Neural progenitor cell (in vitro differentiated cells): ENCODE data around the gene SERPINF2. TPM values are rescaled to one million over a fixed set of nuclear protein-coding genes. Genes with fewer than 3 reads are reported as not detected.

Experiments used
- DNase-seq: peaks from one replicate; pipeline ENCODE4 v3.0.0-alpha.2; 2016; ENCODE audit warnings: low spot score
- H2AFZ ChIP-seq: fragments of 200-600 bp; sonication (generic); replicated peaks from 2 replicates; pipeline ENCODE4 v1.6.1; 2016; ENCODE audit warnings: antibody characterized with exemption
- H3F3A ChIP-seq: fragments of 200-600 bp; sonication (generic); 2 replicates; pipeline ENCODE4 v1.6.1; 2016; ENCODE audit warnings: antibody characterized with exemption, low read depth
- H3K27ac ChIP-seq: fragments of 200-600 bp; sonication (generic); 2 replicates; pipeline ENCODE4 v1.5.1; 2016; ENCODE audit warnings: mild to moderate bottlenecking
- H3K27me3 ChIP-seq: fragments of 200-600 bp; sonication (generic); 2 replicates; pipeline ENCODE4 v1.6.1; 2016; ENCODE audit warnings: mild to moderate bottlenecking, moderate library complexity
- H3K36me3 ChIP-seq: fragments of 200-600 bp; sonication (generic); 2 replicates; pipeline ENCODE4 v1.5.1; 2016
- H3K4me1 ChIP-seq: fragments of 200-600 bp; sonication (generic); 2 replicates; pipeline ENCODE4 v1.6.1; 2016; ENCODE audit warnings: mixed run types
- H3K4me2 ChIP-seq: fragments of 200-600 bp; sonication (generic); 2 replicates; pipeline ENCODE4 v1.6.1; 2016
- H3K4me3 ChIP-seq: fragments of 200-600 bp; sonication (generic); 2 replicates; pipeline ENCODE4 v1.5.1; 2016
- H3K79me2 ChIP-seq: fragments of 200-600 bp; sonication (generic); 2 replicates; pipeline ENCODE4 v1.6.1; 2016; ENCODE audit warnings: low read depth
- H3K9ac ChIP-seq: fragments of 200-600 bp; sonication (generic); 2 replicates; pipeline ENCODE4 v1.6.1; 2016
- H3K9me3 ChIP-seq: fragments of 200-600 bp; sonication (generic); 2 replicates; pipeline ENCODE4 v1.5.1; 2016; ENCODE audit warnings: low read depth
- H4K20me1 ChIP-seq: fragments of 200-600 bp; sonication (generic); 2 replicates; pipeline ENCODE4 v1.6.1; 2016; ENCODE audit warnings: low read depth
- H3K27ac Mint-ChIP-seq: 3 replicates; pipeline ENCODE4 v1.8.0; 2021; ENCODE audit warnings: mixed read lengths
- H3K27me3 Mint-ChIP-seq: 2 replicates; pipeline ENCODE4 v1.8.0; 2022; ENCODE audit warnings: low read depth, mild to moderate bottlenecking, inconsistent platforms, moderate library complexity, mixed read lengths; ENCODE audit not compliant: insufficient read depth
- H3K36me3 Mint-ChIP-seq: 3 replicates; pipeline ENCODE4 v1.8.0; 2021; ENCODE audit warnings: mixed read lengths
- H3K4me1 Mint-ChIP-seq: 3 replicates; pipeline ENCODE4 v1.8.0; 2021; ENCODE audit warnings: mixed read lengths
- H3K4me3 Mint-ChIP-seq: 3 replicates; pipeline ENCODE4 v1.8.0; 2021; ENCODE audit warnings: mild to moderate bottlenecking, moderate library complexity, mixed read lengths
- H3K9me3 Mint-ChIP-seq: 3 replicates; pipeline ENCODE4 v1.8.0; 2020; ENCODE audit warnings: mixed read lengths
- CTCF ChIP-seq: fragments of 200-600 bp; sonication (generic); IDR thresholded peaks from 2 replicates; pipeline ENCODE4 v1.5.1; 2017; ENCODE audit warnings: antibody characterized with exemption, mild to moderate bottlenecking
- EZH2 ChIP-seq: fragments of 200-600 bp; sonication (generic); IDR thresholded peaks from 2 replicates; pipeline ENCODE4 v1.6.1; 2017; ENCODE audit warnings: antibody characterized with exemption, mild to moderate bottlenecking, moderate library complexity
- EZH2phosphoT487 ChIP-seq: fragments of 200-600 bp; sonication (generic); IDR thresholded peaks from 2 replicates; pipeline ENCODE4 v1.6.1; 2017; ENCODE audit warnings: antibody characterized with exemption
- total RNA-seq: library from RNA; depleted of rRNA; stranded (reverse); fragments of >200 nt; gene quantifications from 2 replicates; pipeline ENCODE4 v1.2.3, GENCODE V29; 2015; ENCODE audit warnings: low replicate concordance

Gene SERPINF2
- total RNA-seq, 1 donor from 2014 or later: not detected

- H3K36me3 ChIP-seq: no peaks in the 10 kb centered on the region
- Mint-ChIP-seq H3K27ac (peak overlapping the region; percentile 50), H3K27me3 (peaks cover 5% of the 10 kb centered on the region), H3K4me3 (no peak overlapping the region), H3K36me3 (peaks cover 21% of the 10 kb centered on the region), H3K9me3 (no peaks in the 10 kb centered on the region), H3K4me1 (peaks cover 5% of the 10 kb centered on the region)
- DNase-seq: no peak
- H3K4me2 ChIP-seq: no peak overlapping the region
- no peaks in the 10 kb centered on the region for H3K79me2 ChIP-seq
- no peak overlapping the region for H2AFZ ChIP-seq
- no peaks in the 10 kb centered on the region for H4K20me1 ChIP-seq
- no peaks in the 10 kb centered on the region for H3K9me3 ChIP-seq
- H3K9ac ChIP-seq: no peak overlapping the region
- no peak overlapping the region for H3K27ac ChIP-seq
- no peaks in the 10 kb centered on the region for H3K27me3 ChIP-seq
- H3K4me3 ChIP-seq: no peak overlapping the region
- peaks cover 4% of the 10 kb centered on the region for H3F3A ChIP-seq
- no peaks in the 10 kb centered on the region for H3K4me1 ChIP-seq
- TF ChIP-seq CTCF (no peak), EZH2phosphoT487 (no peak), EZH2 (no peak)
Observed at GRCh38 chr17:1773696-1774181, 31.1 kb downstream of the SERPINF2 start.

DNA sequence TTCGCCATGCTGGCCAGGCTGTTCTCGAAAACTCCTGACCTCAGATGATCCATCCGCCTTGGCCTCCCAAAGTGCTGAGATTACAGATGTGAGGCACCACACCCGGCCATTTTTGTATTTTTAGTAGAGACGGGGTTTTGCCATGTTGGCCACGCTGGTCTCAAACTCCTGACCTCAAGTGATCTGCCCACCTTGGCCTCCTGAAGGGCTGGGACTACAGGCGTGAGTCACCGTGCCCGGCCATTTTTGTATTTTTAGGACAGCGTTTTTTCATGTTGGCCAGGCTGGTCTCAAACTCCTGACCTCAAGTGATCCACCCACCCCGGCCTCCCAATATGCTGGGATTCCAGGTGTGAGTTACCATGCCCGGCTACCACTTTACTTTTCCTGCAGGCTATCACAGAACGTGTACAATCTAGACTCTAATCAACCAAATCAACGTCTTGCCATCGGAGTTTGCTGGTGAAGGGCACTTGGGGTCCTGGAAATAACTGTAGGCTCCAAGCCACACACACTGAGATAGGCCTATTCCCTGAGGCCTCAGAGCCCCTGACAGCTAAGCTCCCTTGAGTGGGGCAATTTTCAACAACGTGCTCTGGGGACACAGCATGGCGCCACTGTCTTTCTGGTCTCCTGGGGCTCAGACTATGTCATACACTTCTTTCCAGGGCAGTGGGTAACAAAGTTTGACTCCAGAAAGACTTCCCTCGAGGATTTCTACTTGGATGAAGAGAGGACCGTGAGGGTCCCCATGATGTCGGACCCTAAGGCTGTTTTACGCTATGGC lies 31.9 kb downstream of the SERPINF2 start:
- no peaks in the 10 kb centered on the region for H4K20me1 ChIP-seq
- H2AFZ ChIP-seq: no peak overlapping the region
- H3K4me2 ChIP-seq: no peak overlapping the region
- Mint-ChIP-seq H3K4me1 (peaks cover 2% of the 10 kb centered on the region), H3K36me3 (peaks cover 21% of the 10 kb centered on the region), H3K4me3 (no peak overlapping the region), H3K9me3 (no peaks in the 10 kb centered on the region), H3K27me3 (peaks cover 5% of the 10 kb centered on the region), H3K27ac (peak overlapping the region; percentile 74)
- peak overlapping the region; percentile 16 for H3K9ac ChIP-seq
- H3F3A ChIP-seq: peaks cover 2% of the 10 kb centered on the region
- no peaks in the 10 kb centered on the region for H3K4me1 ChIP-seq
- H3K27me3 ChIP-seq: no peaks in the 10 kb centered on the region
- no peaks in the 10 kb centered on the region for H3K9me3 ChIP-seq
- no peaks in the 10 kb centered on the region for H3K79me2 ChIP-seq
- TF ChIP-seq EZH2 (no peak), EZH2phosphoT487 (no peak), CTCF (no peak)
- no peak overlapping the region for H3K27ac ChIP-seq
- no peaks in the 10 kb centered on the region for H3K36me3 ChIP-seq
- no peak overlapping the region for H3K4me3 ChIP-seq
- DNase-seq: no peak

DNA sequence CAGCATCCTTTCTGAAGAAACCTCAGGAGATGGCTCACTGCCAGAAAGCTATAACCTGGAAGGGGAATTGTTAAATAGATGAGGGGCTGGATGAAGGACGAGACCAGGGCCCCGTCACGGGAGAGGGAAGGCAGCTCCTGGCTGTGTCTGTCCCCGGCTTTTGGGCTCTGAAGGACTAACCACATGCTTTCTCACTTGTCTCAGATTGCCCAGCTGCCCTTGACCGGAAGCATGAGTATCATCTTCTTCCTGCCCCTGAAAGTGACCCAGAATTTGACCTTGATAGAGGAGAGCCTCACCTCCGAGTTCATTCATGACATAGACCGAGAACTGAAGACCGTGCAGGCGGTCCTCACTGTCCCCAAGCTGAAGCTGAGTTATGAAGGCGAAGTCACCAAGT lies 33.7 kb downstream of the SERPINF2 start:
- H3K27ac ChIP-seq: no peak overlapping the region
- Mint-ChIP-seq H3K36me3 (peaks cover 21% of the 10 kb centered on the region), H3K4me1 (peaks cover 2% of the 10 kb centered on the region), H3K27ac (no peak overlapping the region), H3K27me3 (peaks cover 2% of the 10 kb centered on the region), H3K4me3 (no peak overlapping the region), H3K9me3 (no peaks in the 10 kb centered on the region)
- H4K20me1 ChIP-seq: no peaks in the 10 kb centered on the region
- H3F3A ChIP-seq: no peaks in the 10 kb centered on the region
- no peak overlapping the region for H3K4me3 ChIP-seq
- H3K27me3 ChIP-seq: no peaks in the 10 kb centered on the region
- no peaks in the 10 kb centered on the region for H3K79me2 ChIP-seq
- TF ChIP-seq EZH2 (no peak), EZH2phosphoT487 (no peak), CTCF (no peak)
- H3K4me1 ChIP-seq: no peaks in the 10 kb centered on the region
- no peak overlapping the region for H2AFZ ChIP-seq
- H3K36me3 ChIP-seq: no peaks in the 10 kb centered on the region
- no peaks in the 10 kb centered on the region for H3K9me3 ChIP-seq
- no peak for DNase-seq
- no peak overlapping the region for H3K9ac ChIP-seq
- H3K4me2 ChIP-seq: no peak overlapping the region
